Measurements from ENCODE around the gene LSM2. TPM values are rescaled to one million over a fixed set of nuclear protein-coding genes. Genes with fewer than 3 reads are reported as not detected.

LSM2 gene
- total RNA-seq, 1 experiment from 2014 or later: 56.3 TPM

Other genes with a start within 250 kb of the LSM2 start
- not detected in 2 replicates for gene LTA, start 234.7 kb downstream of the LSM2 start, total RNA-seq (2022)
- not detected in 2 replicates for gene TNF, start 231.4 kb downstream of the LSM2 start, total RNA-seq (2022)
- not detected in 2 replicates for gene LTB, start 224.5 kb downstream of the LSM2 start, total RNA-seq (2022)
- not detected in 2 replicates for gene LST1, start 220.7 kb downstream of the LSM2 start, total RNA-seq (2022)
- gene NCR3, start 214.0 kb downstream of the LSM2 start, total RNA-seq (2022): not detected in 2 replicates
- gene AIF1, start 191.7 kb downstream of the LSM2 start, total RNA-seq (2022): 2.2 and 2.7 TPM in 2 replicates
- 213 and 222 TPM in 2 replicates for gene PRRC2A, start 186.3 kb downstream of the LSM2 start, total RNA-seq (2022)
- gene BAG6, start 154.3 kb downstream of the LSM2 start, total RNA-seq (2022): 354 and 376 TPM in 2 replicates
- 14.8 and 15.8 TPM in 2 replicates for gene APOM, start 151.1 kb downstream of the LSM2 start, total RNA-seq (2022)
- gene C6orf47, start 146.2 kb downstream of the LSM2 start, total RNA-seq (2022): 19.4 and 19.7 TPM in 2 replicates
- gene GPANK1, start 142.0 kb downstream of the LSM2 start, total RNA-seq (2022): 20.3 TPM in 2 replicates
- 219 and 221 TPM in 2 replicates for gene CSNK2B, start 140.9 kb downstream of the LSM2 start, total RNA-seq (2022)
- 13.9 and 17.5 TPM in 2 replicates for gene LY6G5B, start 137.0 kb downstream of the LSM2 start, total RNA-seq (2022)
- gene LY6G5C, start 125.9 kb downstream of the LSM2 start, total RNA-seq (2022): 2.0 and 2.9 TPM in 2 replicates
- gene ABHD16A, start 103.6 kb downstream of the LSM2 start, total RNA-seq (2022): 62.7 and 63.2 TPM in 2 replicates
- gene LY6G6F, start 100.1 kb downstream of the LSM2 start, total RNA-seq (2022): not detected in 2 replicates
- gene LY6G6D, start 91.6 kb downstream of the LSM2 start, total RNA-seq (2022): not detected in 2 replicates
- gene LY6G6C, start 85.2 kb downstream of the LSM2 start, total RNA-seq (2022): 0.88 and 1.3 TPM in 2 replicates
- not detected in 2 replicates for gene MPIG6B, start 83.6 kb downstream of the LSM2 start, total RNA-seq (2022)
- 82.4 and 91.6 TPM in 2 replicates for gene DDAH2, start 77.7 kb downstream of the LSM2 start, total RNA-seq (2022)
- 374 and 420 TPM in 2 replicates for gene CLIC1, start 70.4 kb downstream of the LSM2 start, total RNA-seq (2022)
- gene MSH5, start 67.0 kb downstream of the LSM2 start, total RNA-seq (2022): 49.6 and 51.0 TPM in 2 replicates
- gene SAPCD1, start 44.3 kb downstream of the LSM2 start, total RNA-seq (2022): 6.4 and 13.0 TPM in 2 replicates
- 0.61 and 1.5 TPM in 2 replicates for gene VWA7, start 29.6 kb downstream of the LSM2 start, total RNA-seq (2022)
- 132 and 135 TPM in 2 replicates for gene VARS1, start 11.2 kb downstream of the LSM2 start, total RNA-seq (2022)
- gene HSPA1L, start 8.3 kb upstream of the LSM2 start, total RNA-seq (2022): 0.86 and 1.6 TPM in 2 replicates
- 77.3 and 96.9 TPM in 2 replicates for gene HSPA1A, start 8.6 kb upstream of the LSM2 start, total RNA-seq (2022)
- gene HSPA1B, start 20.8 kb upstream of the LSM2 start, total RNA-seq (2022): 99.0 and 112 TPM in 2 replicates
- gene NEU1, start 55.9 kb upstream of the LSM2 start, total RNA-seq (2022): 173 and 176 TPM in 2 replicates
- 0.57 TPM in 1 of 2 replicates, not detected in the other for gene SLC44A4, start 72.0 kb upstream of the LSM2 start, total RNA-seq (2022)
- gene EHMT2, start 90.7 kb upstream of the LSM2 start, total RNA-seq (2022): 64.3 and 65.7 TPM in 2 replicates
- gene ZBTB12, start 95.1 kb upstream of the LSM2 start, total RNA-seq (2022): 9.6 and 11.7 TPM in 2 replicates
- gene C2, start 120.8 kb upstream of the LSM2 start, total RNA-seq (2022): 4.8 and 4.9 TPM in 2 replicates
- gene CFB, start 139.1 kb upstream of the LSM2 start, total RNA-seq (2022): 31.0 and 32.1 TPM in 2 replicates
- 75.3 and 82.0 TPM in 2 replicates for gene NELFE, start 152.0 kb upstream of the LSM2 start, total RNA-seq (2022)
- 70.0 and 77.9 TPM in 2 replicates for gene SKIC2, start 152.2 kb upstream of the LSM2 start, total RNA-seq (2022)
- 22.4 and 23.7 TPM in 2 replicates for gene DXO, start 165.2 kb upstream of the LSM2 start, total RNA-seq (2022)
- gene C4A, start 175.1 kb upstream of the LSM2 start, total RNA-seq (2022): 1.0 and 1.5 TPM in 2 replicates
- 1.1 and 1.4 TPM in 2 replicates for gene C4B, start 207.8 kb upstream of the LSM2 start, total RNA-seq (2022)
- not detected in 2 replicates for gene CYP21A2, start 231.4 kb upstream of the LSM2 start, total RNA-seq (2022)

All from Caco-2 (cell line).